ENCODE data around the gene MACROH2A1.
"Not testable (repeated sequence)": the region's sequence is repeated elsewhere in the genome, so short reads cannot be mapped to it uniquely, and the experiment has no call there.

MACROH2A1 gene

GRCh38 chr5:135376961-135377624 lies 21.9 kb downstream of the MACROH2A1 start:
- peak; percentile 50 to 75 for DNase-seq

- no peak for DNase-seq
Observed at GRCh38 chr5:135375040-135375793, 23.8 kb downstream of the MACROH2A1 start.

GRCh38 chr5:135373736-135374515 lies 25.1 kb downstream of the MACROH2A1 start:
- DNase-seq = no peak

GRCh38 chr5:135372654-135373381 lies 26.2 kb downstream of the MACROH2A1 start:
- no peak for DNase-seq

- DNase-seq = peak in 1 of 2 donors; percentile 42
Observed at GRCh38 chr5:135371622-135372232, 27.3 kb downstream of the MACROH2A1 start.

GRCh38 chr5:135369952-135370351 lies 29.1 kb downstream of the MACROH2A1 start:
- no peak for DNase-seq

- DNase-seq = no peak
Observed at GRCh38 chr5:135367554-135367953, 31.5 kb downstream of the MACROH2A1 start.

GRCh38 chr5:135367076-135367475 lies 32.0 kb downstream of the MACROH2A1 start:
- no peak for DNase-seq

GRCh38 chr5:135365281-135365680 lies 33.8 kb downstream of the MACROH2A1 start:
- no peak for DNase-seq

GRCh38 chr5:135364421-135365262 lies 34.4 kb downstream of the MACROH2A1 start:
- no peak for DNase-seq

GRCh38 chr5:135363342-135363741 lies 35.7 kb downstream of the MACROH2A1 start:
- not testable (repeated sequence) for DNase-seq

- DNase-seq = no peak
Observed at GRCh38 chr5:135362102-135362501, 36.9 kb downstream of the MACROH2A1 start.

- DNase-seq = no peak
Observed at GRCh38 chr5:135360278-135361274, 38.5 kb downstream of the MACROH2A1 start.

- DNase-seq = no peak
Observed at GRCh38 chr5:135359374-135360165, 39.5 kb downstream of the MACROH2A1 start.

GRCh38 chr5:135357685-135358084 lies 41.3 kb downstream of the MACROH2A1 start:
- DNase-seq = no peak

- no peak for DNase-seq
Observed at GRCh38 chr5:135356522-135357318, 42.3 kb downstream of the MACROH2A1 start.

GRCh38 chr5:135355169-135355568 lies 43.9 kb downstream of the MACROH2A1 start:
- DNase-seq = no peak

All from inflammatory macrophage (primary cell).